IPS-NIHi7 (cell line): ENCODE results near the gene SSR1.
"Not testable (repeated sequence)": the region's sequence is repeated elsewhere in the genome, so short reads cannot be mapped to it uniquely, and the experiment has no call there.

Experiments
- DNase-seq: peaks from one replicate; pipeline ENCODE4 v3.0.0; 2012; ENCODE audit warnings: mixed read lengths; ENCODE audit errors: extremely low spot score

Gene SSR1

DNA sequence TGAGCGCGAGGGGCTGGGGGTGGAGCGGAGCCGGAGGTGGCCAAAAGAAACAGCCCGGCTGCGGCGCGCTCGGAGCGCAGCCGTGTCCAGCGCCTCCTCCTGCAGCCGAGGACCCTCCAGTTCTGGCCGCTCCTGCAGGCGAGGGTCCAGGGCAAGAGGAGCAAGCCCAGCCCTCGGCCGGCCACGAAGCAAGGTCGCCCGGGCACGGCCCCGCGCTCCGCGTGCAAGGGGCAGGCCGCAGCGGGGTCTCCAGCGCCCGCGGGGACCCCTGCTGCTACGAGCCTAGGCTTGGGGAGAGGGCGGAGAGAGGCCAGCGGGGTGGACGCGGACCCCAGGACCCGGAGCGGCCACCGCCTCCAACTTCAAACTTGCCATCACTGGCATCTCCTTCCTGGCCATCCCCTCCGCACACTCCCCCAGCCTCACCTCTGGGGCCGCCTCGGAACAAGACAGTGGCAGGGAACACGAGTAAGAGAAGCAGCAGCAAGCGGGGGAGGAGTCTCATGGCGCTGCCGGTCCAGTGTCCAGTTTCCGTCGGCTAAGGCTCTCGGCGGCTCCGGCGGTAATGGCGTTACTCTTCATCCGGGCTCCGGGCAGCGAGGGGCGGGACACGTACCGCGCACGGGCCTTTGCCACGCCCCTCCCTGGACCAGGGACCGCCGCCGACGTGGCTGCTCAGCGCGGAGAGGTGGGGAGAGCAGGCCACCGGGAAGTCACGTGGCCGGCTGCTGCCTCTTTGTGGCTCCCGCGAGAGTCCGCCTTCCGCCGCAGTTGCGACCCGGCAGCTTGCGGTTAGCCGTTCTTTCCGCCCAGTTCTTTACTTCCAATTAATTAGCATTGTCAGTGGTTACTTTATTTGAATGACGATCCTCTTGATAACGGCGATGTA lies at the start of gene SSR1:
SSR1 (minus strand) TSS at position 584 of the 889 bp plus-strand sequence; CDS start at position 505, 79 bp downstream.
- DNase-seq, result peak; percentile 100

- not testable (repeated sequence) for DNase-seq
Measured at GRCh38 chr6:7351916-7352315, 38.9 kb upstream of the SSR1 start.

GRCh38 chr6:7350591-7350990 lies 37.6 kb upstream of the SSR1 start:
- DNase-seq, result not testable (repeated sequence)

- not testable (repeated sequence) for DNase-seq
Measured at GRCh38 chr6:7347551-7347997, 34.6 kb upstream of the SSR1 start.

- DNase-seq, result not testable (repeated sequence)
Measured at GRCh38 chr6:7344773-7345450, 31.9 kb upstream of the SSR1 start.

DNA sequence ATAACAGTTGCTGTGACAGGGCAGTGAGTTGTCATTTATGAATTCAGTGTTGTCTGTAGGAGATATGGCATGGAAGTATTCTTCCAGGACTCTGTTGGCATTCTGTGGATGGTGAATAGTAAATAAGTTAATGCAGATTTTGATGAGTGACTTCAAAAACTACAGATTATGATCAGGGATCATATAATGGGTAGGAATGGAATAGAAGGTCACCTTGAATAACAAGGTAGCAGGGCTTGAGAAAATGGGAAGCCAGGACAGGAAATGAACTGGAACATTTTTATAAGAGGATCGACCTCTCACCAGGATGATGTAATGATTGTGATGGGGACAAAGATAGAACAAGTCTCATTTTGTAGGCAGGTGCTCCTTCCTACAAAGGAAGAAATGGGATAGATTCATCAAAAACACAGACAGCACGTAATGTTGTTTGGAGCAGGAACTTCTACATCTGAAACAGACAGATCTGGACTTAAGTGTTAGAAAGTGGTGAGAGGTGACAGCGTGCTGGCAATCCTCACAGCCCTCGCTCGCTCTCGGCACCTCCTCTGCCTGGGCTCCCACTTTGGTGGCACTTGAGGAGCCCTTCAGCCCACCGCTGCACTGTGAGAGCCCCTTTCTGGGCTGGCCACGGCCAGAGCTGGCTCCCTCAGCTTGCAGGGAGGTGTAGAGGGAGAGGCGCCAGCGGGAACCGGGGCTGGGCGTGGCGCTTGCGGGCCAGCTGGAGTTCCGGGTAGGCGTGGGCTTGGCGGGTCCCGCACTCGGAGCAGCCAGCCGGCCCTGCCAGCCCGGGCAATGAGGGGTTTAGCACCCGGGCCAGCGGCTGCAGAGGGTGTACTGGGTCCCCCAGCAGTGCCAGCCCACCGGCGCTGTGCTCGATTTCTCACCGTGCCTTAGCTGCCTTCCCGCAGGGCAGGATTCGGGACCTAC lies 30.8 kb upstream of the SSR1 start:
- no peak for DNase-seq

DNA sequence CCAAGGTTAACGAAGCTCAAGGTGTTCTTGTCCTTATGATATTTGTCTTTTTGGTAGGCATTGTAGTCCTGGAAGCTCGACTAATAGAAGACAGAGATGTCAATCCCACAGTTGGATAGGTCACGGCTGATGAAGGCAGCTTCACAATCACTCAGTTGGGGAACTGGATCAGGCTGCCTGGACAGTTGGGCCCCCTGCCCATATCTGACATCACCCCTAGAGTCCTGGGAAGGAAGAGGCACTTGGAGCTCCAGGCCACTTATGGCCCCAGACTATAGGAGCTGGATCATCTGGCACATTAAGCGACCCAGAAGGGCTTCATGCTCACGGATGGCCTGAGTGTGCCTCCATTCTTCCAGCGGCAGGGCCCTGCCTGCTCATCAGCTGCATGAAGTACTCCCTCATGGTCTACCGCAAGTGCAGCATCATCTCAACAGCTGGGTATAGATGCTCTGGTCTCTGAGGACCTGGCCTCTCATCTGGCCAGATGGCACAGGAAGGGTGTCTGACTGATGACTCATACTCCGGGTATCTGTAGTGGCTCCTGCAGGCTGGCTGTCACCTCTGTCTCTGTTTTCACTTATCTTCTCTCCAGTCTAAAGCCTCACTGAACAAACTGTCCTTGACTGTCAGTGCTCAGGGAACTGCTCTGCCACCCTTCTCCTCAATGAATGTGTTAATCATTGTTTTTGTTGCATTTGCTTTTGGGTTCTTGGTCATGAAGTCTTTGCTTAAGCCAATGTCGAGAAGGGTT lies 29.2 kb upstream of the SSR1 start:
- peak; percentile 26 for DNase-seq

GRCh38 chr6:7341271-7341670 lies 28.3 kb upstream of the SSR1 start:
- no peak for DNase-seq

DNA sequence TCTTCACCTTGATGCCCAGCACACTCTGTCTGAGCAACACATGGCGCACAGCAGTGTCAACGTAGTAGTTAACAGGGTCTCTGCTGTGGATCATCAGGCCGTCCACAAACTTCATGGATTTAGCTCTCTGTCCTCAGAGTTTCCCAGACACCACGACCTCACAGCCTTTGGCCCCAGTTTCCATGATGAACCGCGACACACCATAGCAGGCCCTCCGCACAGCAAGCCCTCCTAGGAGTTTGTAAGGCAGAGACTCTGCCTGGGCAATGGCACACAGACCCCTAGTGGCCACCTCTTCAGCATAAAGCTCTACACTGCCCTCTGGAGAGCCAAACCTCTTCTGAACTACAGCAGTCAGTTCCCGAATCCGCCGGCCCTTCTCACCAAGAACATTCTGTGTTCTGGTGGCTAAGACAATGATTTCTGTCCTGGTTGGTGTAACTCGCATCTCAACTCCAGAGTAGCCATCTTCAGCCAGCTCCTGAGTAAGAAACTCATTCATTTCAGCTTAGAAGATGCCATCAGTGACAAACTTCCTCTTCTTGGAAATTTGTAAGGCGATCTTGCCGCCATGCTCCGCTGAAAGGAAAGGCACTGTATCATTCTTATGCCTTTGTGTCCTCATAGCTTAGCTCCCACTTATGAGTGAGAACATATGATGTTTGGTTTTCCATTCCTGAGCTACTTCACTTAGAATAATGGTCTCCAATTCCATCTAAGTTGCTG lies 26.2 kb upstream of the SSR1 start:
- peak; percentile 73 for DNase-seq

GRCh38 chr6:7338031-7338430 lies 25.0 kb upstream of the SSR1 start:
- DNase-seq, result no peak

GRCh38 chr6:7335519-7335918 lies 22.5 kb upstream of the SSR1 start:
- no peak for DNase-seq

GRCh38 chr6:7334685-7335084 lies 21.7 kb upstream of the SSR1 start:
- no peak for DNase-seq

GRCh38 chr6:7332090-7332745 lies 19.2 kb upstream of the SSR1 start:
- DNase-seq, result no peak

DNA sequence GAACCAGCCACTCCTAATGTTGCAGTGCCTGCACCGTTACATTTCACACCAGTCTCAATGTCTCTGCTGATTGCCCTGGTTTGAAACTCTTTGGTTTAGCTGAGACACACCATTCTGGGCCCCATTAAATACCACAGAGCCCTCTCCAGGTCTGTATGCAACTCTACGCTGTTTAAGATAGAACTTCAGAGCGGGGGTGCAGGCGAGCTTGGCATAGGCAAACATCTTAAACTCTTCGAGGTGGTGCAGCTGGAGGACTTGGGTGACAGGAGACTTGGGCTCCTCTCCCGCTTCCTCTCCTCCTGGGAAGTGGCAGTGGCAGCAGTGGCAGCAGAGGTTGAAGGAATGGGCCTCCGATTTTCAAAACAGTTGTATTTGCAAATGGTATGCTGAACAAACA lies 18.5 kb upstream of the SSR1 start:
- no peak for DNase-seq

DNA sequence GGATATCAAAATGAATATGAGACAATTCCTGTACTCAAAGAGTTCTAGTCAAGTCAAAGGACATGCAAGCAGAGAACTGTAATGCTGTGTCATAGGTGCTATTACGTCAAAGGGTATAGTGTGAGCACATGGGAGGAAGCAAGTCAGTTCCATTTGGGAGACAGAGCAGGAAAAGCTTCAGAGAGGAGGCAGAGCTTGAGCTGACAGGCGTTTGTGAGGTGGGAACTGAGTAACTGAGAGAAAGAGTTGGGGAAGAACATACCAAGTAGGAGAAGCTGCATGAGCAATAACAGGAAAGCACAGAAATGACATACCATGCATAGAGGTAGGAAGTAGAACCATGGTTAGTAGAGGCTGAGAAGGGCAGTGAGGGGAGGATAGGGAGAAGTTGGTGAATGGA lies 15.2 kb upstream of the SSR1 start:
- DNase-seq, result no peak

GRCh38 chr6:7325750-7326149 lies 12.8 kb upstream of the SSR1 start:
- no peak for DNase-seq

GRCh38 chr6:7324520-7324919 lies 11.5 kb upstream of the SSR1 start:
- no peak for DNase-seq

GRCh38 chr6:7323074-7323473 lies 10.1 kb upstream of the SSR1 start:
- DNase-seq, result no peak

GRCh38 chr6:7321866-7322265 lies 8.9 kb upstream of the SSR1 start:
- DNase-seq, result not testable (repeated sequence)

GRCh38 chr6:7319406-7319805 lies 6.4 kb upstream of the SSR1 start:
- not testable (repeated sequence) for DNase-seq
